ENCODE measurements around the gene MTA1.

The MTA1 gene

DNA sequence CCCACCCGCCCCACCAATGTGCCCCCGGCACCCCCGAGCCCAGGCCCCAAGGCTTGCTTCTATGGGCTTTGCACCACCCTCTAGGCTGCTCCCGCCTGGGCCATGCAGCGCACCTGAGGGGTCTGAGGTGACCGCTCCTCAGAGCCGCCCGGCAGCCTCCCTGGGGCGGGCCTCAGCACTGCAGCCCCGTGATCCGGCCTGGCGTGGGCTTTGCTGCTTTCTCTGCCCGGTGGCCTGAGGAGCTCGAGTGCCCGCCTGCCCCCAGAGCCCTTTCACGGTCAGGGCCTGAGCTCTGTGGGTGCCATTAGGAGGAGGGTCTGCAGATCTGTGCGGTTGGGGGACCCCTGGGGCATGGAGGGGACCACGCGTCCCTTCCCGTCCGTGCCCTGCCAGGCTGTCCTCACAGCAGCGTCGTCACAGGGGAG is 6.2 kb downstream of the MTA1 start:
- DNase-seq = no peak

DNA sequence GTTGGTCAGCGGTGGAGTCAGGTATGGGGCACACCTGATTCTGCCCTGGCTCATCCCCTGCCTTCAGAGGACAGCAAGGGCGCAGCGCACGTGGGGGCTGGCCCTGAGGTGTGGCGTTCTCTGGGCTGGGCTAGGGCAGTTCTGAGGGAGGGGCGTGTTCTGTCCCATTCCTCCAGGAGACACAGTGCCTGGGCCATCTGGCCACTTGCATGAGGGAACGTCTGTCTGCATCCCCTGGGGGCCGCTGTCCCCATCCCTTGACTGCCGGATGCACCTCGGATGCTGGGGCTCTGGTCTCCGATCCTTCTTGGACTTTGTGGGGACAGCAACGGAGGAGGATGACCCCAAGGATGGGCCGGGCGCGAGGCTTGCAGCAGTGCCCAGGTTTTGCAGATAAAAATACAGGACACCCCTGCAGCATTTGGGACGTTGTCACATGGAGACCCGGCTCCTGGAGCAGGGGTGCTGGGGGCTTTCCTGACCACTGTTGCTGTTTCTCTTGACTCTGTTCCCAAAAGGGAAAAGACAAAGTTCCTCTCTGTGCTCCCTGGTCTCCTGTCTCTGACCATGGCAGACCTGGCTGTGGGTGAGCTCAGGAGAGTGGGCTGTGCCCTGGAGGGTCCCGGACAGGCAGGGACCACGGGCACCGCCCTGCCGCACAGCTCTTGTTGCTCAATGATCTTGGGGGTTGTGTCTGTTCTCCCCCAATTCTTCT is 6.9 kb downstream of the MTA1 start:
- DNase-seq = no peak

DNA sequence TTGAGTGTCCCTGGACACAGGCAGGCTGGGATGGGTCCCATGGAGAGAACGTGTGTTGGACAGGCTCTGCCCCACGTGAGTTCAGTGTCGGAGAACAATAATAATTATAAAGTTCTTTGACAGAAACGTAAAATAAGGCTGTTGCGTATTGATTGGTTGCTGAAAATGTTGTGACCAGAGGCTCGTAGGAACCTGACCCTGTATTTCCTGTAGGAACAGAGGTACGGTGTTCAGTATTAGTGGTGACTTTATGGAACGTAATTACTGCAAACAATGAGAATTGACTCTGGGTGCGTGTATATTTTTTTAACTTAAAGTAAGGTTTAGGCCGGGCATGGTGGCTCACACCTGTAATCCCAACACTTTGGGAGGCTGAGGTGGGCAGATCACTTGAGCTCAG is 7.8 kb downstream of the MTA1 start:
- no peak for DNase-seq

DNA sequence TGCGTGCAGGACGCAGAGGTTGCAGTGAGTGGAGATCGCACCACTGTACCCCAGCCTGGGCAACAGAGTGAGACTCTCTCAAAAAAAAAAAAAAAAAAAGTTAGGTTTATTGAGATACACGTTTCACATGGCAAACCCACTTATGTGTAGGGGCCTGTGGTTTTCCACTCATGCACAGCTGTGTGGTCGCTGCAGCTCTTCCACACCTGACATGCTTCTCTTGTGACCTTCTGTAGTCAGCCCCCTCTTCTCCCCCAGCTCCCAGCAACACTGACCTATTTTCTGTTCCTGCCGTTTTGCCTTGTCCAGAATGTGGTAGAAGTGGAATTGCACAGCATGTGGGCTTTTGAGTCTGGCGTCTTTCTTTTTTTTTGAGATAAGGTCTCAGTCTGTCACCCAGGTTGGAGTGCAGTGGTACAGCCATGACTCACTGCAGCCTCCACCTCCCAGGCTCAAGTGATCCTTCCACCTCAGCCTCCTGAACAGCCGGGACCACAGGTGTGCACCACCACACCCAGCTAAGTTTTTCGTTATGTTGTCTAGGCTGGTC is 8.4 kb downstream of the MTA1 start:
- DNase-seq = no peak

DNA sequence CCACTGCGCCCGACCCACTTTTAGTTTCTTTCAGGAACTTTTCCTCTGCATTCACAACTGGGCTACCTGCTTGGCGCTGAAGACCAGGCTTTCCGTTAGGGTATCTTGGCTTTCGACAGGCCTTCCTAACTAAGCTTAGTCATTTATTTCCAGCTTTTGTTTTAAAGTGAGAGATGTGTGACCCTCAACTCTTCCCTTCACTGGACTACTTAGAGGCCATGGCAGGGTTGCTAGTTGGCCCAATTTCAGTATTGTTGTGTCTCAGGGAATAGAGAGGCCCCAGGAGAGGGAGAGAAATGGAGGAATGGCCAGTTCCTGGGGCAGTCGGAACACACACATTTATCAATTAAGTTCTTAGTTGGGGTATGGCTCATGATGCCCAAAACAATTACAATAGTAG is 10.4 kb downstream of the MTA1 start:
- DNase-seq = no peak

DNA sequence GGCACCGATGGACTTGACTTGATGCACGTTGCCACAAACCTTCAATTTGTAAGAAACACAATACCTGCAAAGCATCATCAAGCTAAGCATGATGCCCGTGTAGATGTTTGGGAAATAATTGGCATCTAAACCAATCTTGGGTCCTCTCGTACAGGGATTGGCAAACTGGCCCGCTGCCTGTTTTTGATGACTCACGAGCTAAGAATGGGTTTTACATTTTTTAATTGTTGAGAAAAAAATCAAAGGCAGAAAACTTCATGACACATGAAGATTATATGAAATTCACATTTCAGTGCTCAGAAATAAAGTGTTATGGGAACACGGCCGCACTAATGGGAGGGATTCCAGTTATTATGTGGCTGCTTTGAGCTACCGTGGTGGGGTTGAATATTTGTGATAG is 10.9 kb downstream of the MTA1 start:
- no peak for DNase-seq

DNA sequence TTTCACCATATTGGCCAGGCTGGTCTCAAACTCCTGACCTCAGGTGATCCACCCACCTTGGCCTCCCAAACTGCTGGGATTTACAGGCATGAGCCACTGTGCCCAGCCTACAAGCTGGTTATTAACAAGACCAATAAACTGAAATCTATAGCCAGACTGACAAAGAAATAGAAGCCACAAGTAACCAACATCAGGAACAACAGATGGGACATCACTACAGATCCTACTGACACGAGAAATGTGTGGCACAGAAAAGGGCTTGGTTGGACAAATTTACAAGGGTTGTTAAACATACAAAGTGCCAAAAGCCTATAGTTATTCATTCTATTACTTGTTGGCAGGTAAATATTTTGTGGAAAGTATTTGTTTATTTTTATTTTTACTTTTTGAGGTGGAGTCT is 11.6 kb downstream of the MTA1 start:
- no peak for DNase-seq

DNA sequence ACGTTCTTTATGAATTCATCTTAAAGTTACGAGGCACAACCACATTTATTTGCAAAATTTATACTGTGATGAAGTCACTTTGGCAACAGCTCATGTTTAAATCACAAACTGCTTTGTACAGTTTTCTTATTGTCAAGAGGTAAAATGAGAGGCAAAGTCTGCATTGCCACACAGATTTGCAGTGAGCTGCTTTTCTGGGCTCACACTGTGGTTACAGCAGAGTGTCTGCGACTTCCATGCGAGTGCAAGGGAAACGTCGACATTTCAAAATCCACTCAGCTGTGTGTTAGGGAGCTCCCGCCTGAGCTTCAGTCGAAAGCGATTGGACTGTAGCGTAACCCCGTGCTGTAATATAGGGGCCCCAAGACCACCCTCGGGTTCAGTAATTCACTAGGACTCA is 13.0 kb downstream of the MTA1 start:
- no peak for DNase-seq

DNA sequence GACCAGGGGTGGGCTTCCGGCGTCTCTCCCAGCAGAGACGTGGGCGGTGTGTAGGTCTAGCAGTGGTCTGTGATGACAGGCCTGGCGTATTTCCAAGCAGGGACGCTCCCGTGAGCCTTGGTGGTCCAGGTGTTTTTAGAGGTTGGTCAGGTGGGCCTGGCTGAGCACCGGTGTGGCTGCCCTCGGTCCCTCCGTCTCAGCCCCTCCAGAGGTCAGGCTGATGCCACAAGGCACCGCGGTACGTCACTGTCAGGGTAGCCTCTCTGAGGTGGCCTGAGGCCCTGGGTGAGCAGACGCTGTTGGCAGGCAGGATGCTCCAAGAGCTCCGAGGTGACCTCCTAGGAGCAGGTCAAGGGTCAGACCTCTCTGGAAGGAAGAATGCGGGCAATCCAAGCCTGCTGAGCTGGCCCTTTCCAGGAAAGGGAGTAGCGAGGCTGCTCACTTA is 13.6 kb downstream of the MTA1 start:
- DNase-seq = no peak

DNA sequence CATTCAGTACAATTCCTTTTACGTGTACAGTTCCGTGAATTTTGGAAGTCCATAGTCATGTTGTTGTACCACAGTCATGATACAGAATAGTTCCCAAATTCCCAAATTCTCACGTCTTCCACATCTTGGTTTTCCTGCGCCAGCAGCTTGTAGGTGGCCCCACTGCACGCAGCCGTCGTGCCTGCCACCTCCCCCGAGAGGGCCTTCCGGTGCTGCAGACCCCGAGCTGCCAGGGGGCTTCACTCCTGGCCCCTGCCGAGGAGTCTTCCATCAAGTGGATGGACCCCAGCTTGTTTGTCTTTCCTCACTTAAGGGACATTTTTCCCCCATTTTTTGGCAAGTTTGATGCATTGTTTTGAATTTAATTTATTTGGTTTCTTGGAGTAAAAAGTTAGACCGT is 16.8 kb downstream of the MTA1 start:
- DNase-seq = no peak

DNA sequence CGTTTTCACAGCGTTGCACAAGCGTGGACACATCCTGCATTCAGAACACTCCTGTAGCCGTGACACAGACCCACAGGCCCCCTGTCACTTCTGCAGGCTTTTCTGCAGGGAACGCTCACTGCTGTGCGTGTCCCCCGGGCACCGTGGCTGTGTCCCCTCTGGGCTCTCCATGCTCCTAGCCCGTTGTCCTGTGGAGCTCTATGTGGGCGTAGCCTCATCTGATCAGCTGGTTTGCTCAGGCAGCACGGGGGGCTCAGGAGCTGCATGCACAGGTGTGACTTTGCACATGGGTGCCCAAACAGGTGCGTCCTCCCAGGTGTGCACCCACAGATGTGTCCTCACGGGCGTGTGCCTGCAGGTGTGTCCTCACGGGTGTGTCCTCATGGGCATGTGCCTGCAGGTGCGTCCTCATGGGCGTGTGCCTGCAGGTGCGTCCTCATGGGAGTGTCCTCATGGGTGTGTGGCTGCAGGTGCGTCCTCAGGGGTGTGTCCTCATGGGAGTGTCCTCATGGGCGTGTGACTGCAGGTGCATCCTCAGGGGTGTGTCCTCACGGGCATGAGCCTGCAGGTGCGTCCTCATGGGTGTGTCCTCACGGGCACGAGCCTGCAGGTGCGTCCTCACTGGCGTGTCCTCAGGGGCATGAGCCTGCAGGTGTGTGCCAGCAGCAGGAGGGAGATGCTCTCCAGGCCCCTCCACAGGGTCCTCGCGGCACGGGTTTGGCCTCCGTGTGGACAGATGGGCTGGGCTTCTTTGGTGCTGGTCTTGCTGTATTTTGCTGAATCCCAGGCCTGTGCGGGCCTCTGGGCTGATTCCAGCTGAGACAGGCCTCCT is 17.5 kb downstream of the MTA1 start:
- DNase-seq = no peak

DNA sequence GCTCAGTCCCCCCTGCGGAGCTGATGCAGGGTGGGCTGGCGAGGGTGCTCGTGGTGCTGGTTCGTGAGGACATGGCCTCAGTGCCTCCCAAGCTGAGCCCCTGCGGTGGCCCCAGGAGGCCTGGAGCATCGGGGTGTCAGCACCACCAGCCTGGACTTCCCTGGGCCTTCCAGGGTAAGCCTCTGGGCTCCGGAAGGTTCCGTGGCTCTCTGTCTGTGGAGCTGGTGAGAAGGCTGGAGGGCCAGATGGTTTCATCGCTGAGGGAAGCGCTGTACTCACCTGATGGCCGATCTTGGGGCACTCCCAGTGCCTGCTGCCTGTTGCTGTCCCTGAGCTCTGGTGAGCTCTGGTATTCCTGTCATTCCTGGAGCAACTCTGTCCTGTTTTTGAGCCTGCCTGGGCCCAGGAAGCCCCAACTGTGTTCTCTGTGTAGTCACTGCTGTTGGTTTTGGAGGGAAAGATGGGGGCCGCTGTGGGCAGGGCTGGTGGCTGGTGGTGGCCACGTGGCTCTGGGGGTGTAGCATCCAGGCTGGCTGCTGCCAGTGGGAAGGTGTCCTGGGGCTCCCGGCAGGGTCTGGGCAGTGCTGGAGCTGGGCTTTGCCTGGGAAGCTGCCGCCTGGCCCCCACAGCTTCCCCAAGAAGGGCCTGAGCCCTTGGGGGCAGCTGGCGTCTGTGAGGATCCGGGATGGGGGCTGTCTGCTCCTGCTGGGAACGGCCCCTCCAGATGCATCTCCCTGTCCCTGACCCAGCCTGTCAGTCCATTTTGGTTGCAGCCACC is 18.3 kb downstream of the MTA1 start:
- no peak for DNase-seq

DNA sequence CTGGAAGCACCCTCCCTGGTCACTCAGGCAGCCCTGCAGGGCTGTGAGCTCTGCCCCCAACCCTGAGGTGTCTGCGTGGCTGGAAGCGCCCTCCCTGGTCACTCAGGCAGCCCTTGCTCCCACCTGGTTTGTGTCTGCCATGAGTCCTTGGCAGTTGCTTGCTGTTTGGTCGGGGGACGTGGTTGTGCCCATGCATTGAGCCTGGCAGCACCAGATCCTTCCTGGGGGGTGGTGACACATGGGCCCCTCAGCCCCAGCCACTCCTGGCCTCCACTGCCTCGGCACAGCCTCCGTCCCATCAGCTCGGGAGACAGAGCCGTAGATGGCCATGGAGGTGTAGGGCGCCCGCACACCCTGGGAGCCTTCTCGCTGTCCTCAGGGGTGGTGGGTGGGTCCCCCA is 19.6 kb downstream of the MTA1 start:
- DNase-seq = no peak

DNA sequence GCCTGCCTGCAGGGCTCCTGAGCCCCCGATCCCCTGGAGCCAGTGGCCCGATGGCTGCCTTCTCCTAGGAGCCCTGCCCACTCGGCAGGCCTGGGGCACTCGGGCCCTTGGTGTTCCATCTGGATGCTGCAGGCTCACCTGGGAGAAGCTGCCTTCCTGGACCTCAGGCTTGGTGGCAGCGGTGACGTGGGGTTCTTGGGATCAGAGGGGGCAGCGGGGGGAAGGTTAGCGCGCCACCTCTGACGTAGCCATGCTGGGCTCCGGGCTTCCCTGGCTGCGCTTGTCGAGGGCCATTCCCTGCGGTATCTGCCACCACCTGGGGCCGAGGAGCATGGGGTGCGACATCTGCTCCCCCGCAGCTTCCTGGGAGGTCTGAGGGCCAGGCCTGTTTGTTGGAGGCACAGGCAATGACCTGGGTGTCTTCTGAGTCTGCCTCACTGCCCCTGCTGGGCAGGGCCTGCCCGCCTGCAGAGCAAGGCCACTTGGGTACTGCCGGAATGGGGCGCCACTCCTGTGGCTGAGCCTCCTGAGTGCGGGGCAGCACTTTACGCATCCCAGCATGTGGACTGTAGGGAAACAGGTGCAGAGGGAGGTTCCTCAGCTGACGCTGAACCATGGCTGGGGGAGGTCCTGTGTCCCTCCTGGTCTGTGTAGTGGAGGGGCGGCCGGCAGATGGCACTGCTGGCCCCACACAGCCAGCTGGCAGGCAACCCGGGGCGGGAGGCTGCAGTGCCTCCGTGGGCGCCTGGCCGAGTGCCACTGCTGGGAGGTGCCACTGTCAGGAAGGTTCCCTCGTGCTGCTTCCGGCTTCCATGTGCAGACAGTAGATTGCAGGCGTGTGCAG is 20.3 kb downstream of the MTA1 start:
- no peak for DNase-seq

DNA sequence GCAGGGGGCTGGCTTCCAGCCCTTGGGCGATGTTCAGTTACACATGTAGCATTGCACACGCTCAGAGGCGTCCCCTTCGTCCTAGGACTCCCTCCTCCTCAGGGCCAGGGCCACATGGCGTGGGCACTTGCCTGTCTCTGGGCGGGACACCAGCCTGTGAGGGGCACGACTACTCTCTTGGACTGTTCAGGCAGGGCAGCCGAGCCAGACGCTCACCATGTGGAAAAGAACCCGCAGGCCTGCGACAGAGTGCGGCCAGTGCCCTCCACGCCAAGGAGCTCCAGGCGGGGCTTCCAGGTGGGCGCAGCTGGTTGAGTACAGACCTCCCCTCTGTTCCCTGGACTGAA is 20.9 kb downstream of the MTA1 start:
- no peak for DNase-seq

DNA sequence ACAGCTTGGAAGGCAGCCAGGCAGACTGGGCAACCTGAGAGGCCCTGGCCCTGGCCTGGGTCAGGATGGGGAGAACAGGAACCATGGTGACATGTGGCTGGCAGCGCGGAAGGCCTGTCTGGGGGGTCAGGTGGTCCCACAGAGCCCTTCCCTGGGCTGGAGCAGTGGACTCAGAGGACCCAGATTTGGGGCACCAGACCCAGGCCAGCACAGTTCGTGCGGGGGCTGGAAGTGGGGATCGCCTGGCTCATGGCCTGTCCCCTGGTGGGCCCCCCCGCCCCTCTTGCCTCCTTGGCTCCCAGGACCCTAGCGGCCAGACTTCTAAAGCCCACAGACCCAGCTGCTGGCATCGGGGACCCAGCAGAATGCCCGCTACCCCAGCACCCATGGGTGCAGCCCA is 21.4 kb downstream of the MTA1 start:
- no peak for DNase-seq

DNA sequence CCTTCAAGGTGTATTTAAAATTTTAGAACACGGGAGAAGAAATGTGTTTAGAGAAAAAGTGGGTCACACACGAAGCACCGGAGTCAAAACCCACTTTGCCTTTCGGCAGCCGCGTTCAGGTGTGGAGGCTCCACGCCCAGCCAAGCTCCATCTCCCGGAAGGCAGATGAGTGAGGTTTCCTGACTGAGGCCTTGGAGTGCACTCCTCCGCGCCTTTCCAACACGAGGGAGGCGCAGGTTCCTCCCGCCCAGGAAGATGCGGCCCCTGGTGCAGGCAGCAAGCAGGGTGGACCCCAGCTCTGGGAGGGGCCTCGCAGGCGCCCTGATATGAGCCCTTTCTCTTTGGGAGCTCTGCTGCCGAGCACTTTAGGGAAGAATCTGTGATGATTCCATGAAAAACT is 22.5 kb downstream of the MTA1 start:
- DNase-seq = no peak

DNA sequence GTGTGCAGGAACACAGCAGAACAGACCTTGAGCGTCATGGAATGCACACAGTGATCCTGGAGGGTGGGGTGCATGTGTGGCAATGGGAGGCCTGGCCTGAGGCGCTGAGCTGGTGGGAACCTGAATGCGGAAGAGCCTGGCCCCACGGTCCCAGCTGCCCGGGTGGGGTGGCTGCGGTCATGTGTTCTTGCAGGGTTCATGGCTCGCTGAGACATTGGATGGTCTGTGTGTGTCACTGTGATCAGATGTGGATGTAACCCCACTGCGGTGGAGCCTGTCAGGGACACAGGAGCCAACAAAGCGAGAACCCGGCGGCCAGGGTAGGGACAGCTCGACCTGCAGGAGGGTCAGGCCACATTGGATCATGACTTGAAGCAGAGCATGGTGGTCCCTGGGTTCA is 23.2 kb downstream of the MTA1 start:
- no peak for DNase-seq

DNA sequence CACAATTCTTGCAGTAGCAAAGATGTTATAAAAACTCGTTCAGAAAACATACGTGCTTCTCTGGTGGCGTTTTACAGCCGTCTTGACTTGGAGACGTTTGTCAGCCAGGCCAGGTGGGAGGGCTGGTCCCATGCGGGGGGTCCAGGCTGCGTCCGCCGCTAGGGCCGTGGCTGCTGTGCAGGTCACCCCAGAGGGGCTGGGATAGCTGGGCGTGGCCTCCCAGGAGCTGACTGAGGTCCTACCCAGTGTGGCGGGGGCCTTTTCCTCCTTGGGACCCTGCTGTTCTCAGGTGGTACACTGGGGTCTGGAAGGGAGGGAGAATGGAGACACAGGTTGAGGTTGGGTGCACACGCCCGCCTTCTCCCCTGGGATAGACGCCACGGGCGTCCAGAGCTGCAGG is 25.2 kb downstream of the MTA1 start:
- DNase-seq = no peak

DNA sequence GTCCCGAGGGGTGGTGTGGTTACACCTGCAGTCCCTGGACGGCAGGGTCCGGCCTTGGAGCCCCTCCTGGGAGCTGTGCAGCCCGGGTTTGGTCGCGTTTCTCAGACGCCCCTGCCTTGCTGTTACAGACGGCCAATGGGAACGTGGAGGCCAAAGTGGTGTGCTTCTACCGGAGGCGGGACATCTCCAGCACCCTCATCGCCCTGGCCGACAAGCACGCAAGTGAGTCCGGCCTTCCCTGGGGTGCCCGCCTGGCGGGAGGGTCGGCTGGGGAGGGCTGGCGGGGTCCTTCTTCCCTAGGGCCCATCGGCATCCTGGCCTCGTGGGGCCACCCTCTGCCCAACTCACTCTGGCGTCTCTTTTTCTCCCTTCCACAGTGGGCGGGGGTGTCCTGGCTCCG is 25.7 kb downstream of the MTA1 start:
- DNase-seq = no peak

DNA sequence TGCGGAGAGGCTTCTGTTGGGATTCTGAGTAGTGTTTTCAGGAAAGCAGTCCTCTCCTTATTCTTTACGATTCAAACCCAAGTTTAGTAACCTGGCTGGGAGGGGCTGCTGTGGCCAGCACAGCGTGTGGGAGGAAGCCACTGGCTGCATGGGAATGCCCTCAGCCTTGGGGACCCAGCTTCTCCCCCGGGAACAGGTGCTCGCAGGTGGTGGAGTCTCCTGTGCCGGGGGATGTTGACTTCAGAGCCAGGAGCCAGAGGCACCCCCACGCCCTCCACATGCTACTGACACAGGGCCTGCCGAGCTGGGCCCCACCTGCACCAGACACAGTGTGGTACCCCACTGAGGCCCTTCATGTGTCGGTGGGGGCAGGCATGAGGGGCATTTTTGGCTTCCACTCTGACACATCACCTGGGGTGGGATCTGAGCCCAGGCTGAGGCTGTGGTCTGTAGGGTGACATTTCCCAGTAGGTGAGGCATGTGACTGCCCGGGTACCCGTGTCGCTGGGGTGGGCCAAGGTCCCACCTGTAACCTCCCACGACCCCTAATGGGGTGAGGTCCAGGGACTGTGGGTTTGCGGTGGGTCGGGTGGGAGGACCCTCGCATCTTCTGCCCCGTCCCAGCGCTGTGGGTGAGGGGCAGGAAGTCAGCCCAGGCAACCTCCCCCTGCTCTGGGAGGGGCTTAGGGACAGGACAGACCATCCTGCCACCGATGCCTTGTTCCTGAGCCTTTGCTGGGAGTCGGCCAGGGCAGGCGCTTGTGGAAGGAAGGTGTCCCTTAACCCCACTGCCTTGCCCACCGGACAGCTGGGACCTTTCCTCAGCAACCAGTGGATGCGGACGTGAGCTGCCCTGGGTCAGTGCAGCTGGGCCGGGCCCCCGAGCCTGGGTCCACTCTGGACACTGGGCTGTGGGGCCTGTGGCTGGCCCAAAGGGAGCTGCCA is 26.5 kb downstream of the MTA1 start:
- DNase-seq = no peak

All from T-helper 2 cell (primary cell).